HFFc6 (cell line): Measurements from ENCODE around the gene HPSE. TPM values are rescaled to one million over a fixed set of nuclear protein-coding genes. Genes with fewer than 3 reads are reported as not detected.

Experiments
- total RNA-seq, 6 experiments: library from RNA; stranded (reverse); fragmentation: NEBNext Ultra II Directional; extraction: Animal tissue kit (Norgen Biotek cat#: 25700); gene quantifications; 2 replicates in 1 of 6; 3 replicates in 5 of 6; pipeline ENCODE4 v1.2.3, GENCODE V29; 2021

Gene HPSE
- total RNA-seq, 6 experiments from 2014 or later = 0.33 to 1.0 (median 0.83) TPM

Other genes starting within 250 kb of the HPSE start
- gene PLAC8, start 220.1 kb downstream of the HPSE start, total RNA-seq = 1 to 10 TPM; 1.8 to 7.4 (median 5.7) TPM
- gene COQ2, start 50.0 kb downstream of the HPSE start, total RNA-seq = 10 to 100 TPM; 15.4 to 23.2 (median 20.6) TPM
- gene HELQ, start 121.0 kb upstream of the HPSE start, total RNA-seq = 10 to 100 TPM in 4 of 6 experiments, 1 to 10 TPM in 2; 9.5 to 13.0 (median 11.8) TPM
- gene MRPS18C, start 121.2 kb upstream of the HPSE start, total RNA-seq = 10 to 100 TPM; 45.2 to 72.1 (median 56.0) TPM
- 1 to 10 TPM; 6.3 to 9.9 (median 8.4) TPM for gene ABRAXAS1, start 150.3 kb upstream of the HPSE start, total RNA-seq
- gene GPAT3, start 201.3 kb upstream of the HPSE start, total RNA-seq = 1 to 10 TPM in 1 of 6 experiments, under 1 TPM in 5; 0.51 to 1.8 (median 0.79) TPM